Left renal pelvis (tissue), 4 donors: Measurements from ENCODE around the gene NELFB. TPM values are rescaled to one million over a fixed set of nuclear protein-coding genes. Genes with fewer than 3 reads are reported as not detected.

Experiments
- DNase-seq, 4 donors: peaks; one replicate each; pipeline ENCODE4 v3.0.0-alpha.2; 2013; ENCODE audit warnings: low read depth in 4 of 4, low spot score in 3 of 4
- polyA plus RNA-seq, 4 donors: library from polyadenylated mRNA; unstranded; fragments of 120-200 nt; gene quantifications; one replicate each; pipeline ENCODE4 v1.2.1, GENCODE V29; 2013; ENCODE audit not compliant: insufficient read length in 4 of 4

Gene NELFB
- 10 to 100 TPM; 44.5 to 56.7 (median 50.4) TPM for polyA plus RNA-seq

GRCh38 chr9:137254624-137255447, at the start of gene NELFB:
Gene NELFB, plus strand, starts transcription at chr9:137255327.
- peak; percentile 65 to 84 (median 78) for DNase-seq

- no peak for DNase-seq
Observed at GRCh38 chr9:137206602-137207001, 48.5 kb upstream of the NELFB start.

DNA sequence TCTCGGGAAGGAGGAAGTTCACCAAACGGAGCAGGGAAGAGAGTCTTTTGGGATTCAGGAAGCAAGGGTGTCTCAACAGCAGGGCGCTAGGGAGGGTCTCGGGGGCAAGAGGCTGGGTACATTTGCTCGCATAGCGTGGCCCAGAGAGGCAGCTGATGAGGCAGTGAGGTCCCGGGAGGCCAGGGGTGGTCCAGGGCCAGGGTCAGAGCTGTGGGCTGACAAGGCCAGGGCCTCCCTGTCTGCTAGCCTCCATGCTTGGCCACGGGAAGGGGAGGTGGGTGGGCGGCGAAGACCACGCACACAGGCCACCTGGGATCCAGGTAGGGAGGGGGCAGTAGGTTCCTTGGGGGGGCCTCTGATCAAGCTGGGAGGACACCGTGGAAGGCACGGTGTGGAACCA, 43.6 kb upstream of the NELFB start:
- DNase-seq: no peak

GRCh38 chr9:137212520-137212919, 42.6 kb upstream of the NELFB start:
- no peak for DNase-seq

DNA sequence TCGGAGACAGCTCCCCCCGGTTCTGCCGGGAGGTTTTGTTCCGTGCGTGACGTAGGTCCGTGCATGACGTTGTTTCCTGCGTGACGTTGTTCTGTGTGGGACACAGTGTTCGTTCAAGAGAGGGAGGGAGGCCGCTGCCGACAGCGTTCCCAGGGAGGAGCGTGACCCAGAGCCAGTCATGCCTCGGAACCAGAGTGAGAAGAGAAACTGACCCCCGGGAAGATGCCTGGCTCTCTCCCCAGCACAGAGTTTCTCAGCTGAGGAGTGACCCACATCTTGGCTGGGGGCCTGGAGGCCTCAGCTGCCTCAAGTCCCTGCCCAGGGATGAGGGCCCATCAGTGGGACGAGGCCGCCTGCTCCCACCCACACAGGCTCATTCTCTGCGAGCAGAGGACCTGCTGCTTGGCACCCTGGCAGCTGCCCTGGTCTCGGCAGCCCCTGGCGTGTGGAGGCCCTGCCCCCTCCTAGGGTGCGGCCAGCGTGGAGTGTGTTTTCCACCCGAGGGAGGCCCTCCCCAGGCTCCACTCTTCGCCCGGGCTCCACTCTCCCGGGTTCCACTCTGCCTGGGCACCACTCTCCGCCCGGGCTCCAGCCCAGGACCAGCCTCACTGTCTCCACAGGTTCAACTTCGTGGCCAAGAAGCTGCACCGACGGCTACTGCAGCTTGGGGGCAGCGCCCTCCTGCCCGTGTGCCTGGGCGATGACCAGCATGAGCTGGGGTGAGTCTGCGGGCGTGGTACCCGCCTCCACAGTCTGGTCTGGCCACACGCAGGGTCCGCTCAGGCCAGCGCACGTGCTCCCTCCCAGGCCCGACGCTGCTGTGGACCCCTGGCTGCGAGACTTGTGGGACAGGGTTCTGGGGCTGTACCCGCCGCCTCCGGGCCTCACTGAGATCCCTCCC, 41.7 kb upstream of the NELFB start:
- no peak for DNase-seq

- DNase-seq: no peak
Observed at GRCh38 chr9:137214620-137215019, 40.5 kb upstream of the NELFB start.

- no peak for DNase-seq
Observed at GRCh38 chr9:137215196-137215986, 39.7 kb upstream of the NELFB start.

DNA sequence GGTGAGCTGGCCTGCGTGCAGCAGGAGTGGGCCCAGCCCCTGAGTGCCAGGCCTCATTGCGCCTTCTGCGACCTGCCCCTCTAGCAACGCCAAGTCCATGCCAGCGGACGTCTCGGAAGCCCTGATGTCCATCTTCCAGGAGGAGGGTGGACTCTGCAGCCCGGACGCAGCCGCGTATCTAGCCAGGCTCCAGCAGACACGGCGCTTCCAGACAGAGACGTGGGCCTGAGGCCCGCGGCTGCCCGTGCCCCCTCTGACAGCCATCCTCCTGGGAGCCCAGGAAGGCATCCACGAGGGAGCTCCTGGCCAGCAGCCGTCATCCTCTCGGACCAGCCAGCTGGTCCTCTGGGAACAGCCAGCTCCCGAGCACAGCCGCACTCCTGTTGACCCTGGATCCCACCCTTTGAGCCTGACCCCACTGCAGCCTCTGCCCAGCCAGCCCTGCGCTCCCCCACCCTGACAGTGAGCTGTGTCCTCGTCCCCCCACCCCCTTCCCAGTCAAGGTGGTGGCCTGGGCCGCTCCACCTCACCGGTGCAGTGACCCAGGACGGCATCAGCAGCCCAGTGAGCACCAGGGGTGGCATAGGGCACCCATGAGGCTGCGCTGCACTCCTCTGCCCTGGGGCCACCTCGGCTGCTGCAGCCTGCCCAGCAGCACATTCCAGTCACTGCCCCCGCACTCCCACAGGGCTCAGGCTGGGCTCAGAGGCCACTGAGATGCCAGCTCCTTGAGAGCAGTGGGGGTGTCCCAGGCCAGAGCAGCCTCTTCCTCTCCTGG, 38.8 kb upstream of the NELFB start:
- no peak for DNase-seq

GRCh38 chr9:137217276-137218211, 37.6 kb upstream of the NELFB start:
- no peak for DNase-seq

GRCh38 chr9:137218212-137218753, 36.8 kb upstream of the NELFB start:
- no peak for DNase-seq

DNA sequence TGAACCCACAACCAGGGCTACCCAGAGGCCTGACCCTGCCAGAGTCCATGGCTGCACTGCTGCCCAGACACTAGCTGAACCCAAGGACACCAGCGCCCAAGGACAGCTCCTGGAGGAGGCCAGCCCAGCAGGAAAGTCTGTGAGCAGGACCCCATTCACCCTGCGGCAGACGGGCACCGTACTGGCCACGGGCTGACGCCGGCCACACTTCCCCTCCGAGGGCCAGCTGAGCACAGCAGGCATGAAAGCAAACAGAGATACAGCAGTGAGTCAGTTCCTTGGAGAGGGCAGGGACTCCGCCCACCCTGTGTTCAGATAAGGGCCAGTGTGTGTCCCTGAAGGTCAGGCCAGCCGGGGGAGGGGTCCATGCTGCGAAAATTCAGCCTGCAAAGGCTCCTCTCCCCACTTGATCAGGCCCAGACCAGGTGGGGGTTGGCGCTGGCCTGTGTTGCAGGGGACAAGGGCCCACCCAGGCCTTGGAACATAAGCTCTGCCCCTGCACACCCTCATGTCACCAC, 36.3 kb upstream of the NELFB start:
- DNase-seq: no peak

DNA sequence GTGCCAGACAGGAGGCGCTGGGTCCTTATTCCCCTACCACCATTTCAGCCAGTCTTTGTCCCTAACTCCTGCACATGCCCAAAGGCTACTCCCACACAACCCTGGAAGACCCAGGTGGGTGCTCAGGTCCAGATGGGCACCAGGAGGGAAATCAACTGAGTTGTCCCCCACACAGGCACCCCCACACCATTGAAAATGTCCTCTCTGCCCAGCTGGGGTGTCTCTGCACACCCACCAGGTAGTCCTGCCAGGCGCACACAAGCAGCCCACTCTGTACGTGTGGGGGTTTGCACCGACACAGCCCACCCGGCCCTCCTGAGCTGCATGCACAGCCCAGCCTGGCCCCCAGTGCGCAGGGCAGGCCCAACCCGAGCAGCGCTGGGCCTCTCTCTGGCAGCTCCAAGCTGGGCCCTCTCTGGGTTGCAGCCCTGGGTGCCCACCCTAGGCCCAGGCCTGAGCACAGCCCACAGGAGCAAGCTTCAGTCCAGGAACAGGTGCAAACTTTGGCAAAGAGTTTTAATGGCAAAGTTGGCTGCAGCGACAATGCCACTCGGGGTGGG, 35.3 kb upstream of the NELFB start:
- DNase-seq: no peak

DNA sequence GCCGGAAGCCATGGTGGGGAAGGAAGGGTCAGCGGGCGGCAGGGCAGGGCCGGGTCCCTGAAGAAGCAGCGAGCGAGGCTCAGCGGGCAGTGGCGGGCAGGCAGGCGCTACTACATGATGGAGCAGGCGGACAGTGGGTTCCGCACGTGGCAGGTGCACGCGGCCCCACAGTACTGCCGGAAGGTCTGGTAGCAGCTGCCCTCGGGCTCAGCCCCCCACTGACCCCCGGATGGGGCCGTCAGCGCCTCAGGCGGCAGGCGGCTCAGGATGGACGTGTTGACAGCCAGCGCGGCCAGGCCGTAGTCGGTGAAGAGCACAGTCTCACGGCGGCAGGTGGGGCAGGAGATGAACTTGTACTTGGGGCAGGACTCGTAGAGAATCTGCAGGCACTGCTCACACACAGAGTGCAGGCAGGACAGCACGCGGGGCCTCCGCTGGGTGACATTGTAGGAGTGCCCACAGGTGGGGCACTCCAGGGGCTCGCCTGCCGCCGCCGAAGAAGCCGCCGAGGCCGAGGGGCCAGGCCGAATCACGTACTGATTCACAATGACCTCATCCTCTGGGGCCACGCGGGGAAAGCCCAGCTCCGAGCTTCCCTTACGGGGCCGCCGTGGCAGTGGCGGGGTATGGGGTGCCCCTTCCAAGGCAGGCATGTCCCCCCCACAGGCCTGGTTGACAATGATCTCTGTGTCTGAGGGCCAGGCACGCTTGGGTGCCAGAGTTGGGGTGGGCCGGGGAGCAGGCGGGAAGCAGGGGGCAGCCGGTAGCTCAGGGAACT, 34.6 kb upstream of the NELFB start:
- DNase-seq: no peak

- DNase-seq: no peak
Observed at GRCh38 chr9:137221095-137221505, 34.0 kb upstream of the NELFB start.

DNA sequence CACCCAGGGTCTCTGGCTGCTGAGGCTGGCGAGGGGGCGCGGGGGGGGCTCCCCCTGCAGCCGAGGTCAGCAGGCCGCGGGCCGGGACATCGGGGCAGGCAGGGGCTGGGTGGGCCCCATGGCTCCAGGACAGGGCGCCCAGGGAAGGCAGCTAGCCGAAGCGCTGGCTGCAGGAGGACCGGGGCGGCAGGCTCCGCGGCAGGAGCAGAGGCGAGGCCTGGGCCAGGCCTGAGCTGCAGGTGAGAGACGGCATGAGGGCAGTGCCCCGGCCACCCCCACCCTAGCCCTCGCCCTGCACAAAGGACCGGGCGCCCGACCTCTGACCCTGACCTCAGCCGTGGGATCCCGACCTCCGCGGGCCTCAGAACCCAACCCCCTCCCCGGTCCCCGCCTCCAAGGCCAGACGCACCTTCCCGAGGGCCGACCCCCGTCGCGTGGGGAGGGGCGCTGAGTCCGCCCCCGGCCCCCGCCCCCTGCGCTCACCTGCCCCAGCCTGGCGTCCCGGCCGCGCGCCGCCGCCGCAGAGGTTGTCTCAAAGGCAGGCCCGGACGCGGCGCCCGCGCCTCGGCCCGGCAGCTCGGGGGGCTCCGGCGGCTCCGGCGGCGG, 33.5 kb upstream of the NELFB start:
- no peak for DNase-seq

DNA sequence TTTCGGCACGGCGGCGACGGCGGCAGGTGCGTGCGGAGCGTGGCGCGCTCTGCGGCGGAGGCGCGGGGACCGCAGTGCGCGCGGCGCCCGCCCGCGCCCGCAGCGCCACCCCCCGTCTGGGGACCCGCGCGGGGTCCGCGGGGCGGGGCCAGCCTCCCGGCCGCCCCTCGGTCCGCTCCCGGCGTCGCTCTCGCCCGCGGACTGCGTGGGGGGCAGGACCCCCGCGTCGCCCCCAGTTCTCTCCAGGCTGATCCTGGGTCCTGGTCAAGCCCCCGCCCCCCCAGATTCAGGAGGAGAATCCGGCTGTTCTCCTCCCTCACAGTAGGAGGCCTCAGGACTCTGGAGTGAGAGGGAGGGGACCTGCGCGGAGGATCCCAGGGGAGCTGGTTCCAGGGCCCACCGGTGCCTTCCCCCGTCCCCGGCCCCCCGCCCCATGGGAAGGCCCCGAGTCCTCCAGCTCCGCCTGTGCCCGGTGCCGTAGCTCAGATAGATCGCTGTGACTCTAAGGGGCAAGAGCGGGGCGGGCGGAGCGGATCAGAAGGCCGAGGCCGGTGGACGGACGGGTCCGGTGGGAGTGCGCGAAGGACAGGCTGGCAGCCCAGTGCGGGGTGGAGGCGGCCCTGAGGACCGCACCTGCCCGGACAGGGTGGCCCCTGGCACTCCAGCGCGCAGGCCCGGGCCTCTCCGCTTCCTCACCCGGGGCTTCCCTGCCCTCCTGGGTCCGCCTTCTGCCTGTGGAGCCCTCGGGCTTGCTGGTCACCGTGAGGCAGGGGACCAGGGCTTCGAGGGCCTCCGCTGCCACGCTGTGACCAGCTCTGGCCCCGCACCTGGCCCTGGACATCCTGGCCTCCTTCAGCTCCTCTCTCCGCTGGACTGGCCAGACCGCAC, 32.7 kb upstream of the NELFB start, which contains the start of gene RNF208:
RNF208 (minus strand) TSS at position 51 of the 888 bp plus-strand sequence. CDS start 1,028 bp downstream, outside the sequence.
- no peak for DNase-seq
